Inflammatory macrophage treated with lipopolysaccharide for 4 hours (primary cell): ENCODE results near the gene ZNF214.
"Not testable (repeated sequence)": the region's sequence is repeated elsewhere in the genome, so short reads cannot be mapped to it uniquely, and the experiment has no call there.

Source experiments
- DNase-seq: peaks from one replicate; pipeline ENCODE4 v3.0.0-alpha.2; 2020

ZNF214 gene

GRCh38 chr11:6986487-6986886 lies 33.7 kb downstream of the ZNF214 start:
- no peak for DNase-seq

GRCh38 chr11:6979365-6979764 lies 40.8 kb downstream of the ZNF214 start:
- DNase-seq, result peak; percentile 30

- not testable (repeated sequence) for DNase-seq
Measured at GRCh38 chr11:6969854-6970253, 50.3 kb downstream of the ZNF214 start.

- DNase-seq, result no peak
Measured at GRCh38 chr11:6968816-6969215, 51.3 kb downstream of the ZNF214 start.

GRCh38 chr11:6962673-6963072 lies 57.5 kb downstream of the ZNF214 start:
- DNase-seq, result no peak

GRCh38 chr11:6962141-6962540 lies 58.0 kb downstream of the ZNF214 start:
- DNase-seq, result no peak

GRCh38 chr11:6954248-6954647 lies 65.9 kb downstream of the ZNF214 start:
- not testable (repeated sequence) for DNase-seq
